H1 (cell line): ENCODE measurements around the gene SCN10A. TPM values are rescaled to one million over a fixed set of nuclear protein-coding genes. Genes with fewer than 3 reads are reported as not detected.

Experiments used
- polyA plus RNA-seq, 7 experiments: library from polyadenylated mRNA; depleted of rRNA in 3 of 7; stranded (reverse) in 5 of 7; unstranded in 2 of 7; fragments of >200 nt in 5 of 7; fragments of 200-250 nt in 2 of 7; gene quantifications; 1 replicate in 5 of 7; 2 replicates in 1 of 7; 4 replicates in 1 of 7; pipeline versions ENCODE4 v1.2.1 to v1.2.3, GENCODE V29; 2011 to 2013; ENCODE audit warnings: missing spikeins in 2 of 7, mixed read lengths in 2 of 7
- total RNA-seq: library from RNA; stranded (reverse); fragmentation: NEBNext Ultra II Directional; extraction: Animal tissue kit (Norgen Biotek cat#: 25700); gene quantifications from 2 replicates; pipeline ENCODE4 v1.2.1, GENCODE V29; 2021
- TF ChIP-seq, protein P1 (sequence below): IDR thresholded peaks from 2 replicates; pipeline ENCODE4 v1.6.1; 2012; ENCODE audit warnings: low read length, inconsistent platforms

Gene SCN10A
- total and polyA plus RNA-seq, 2 of the 8 experiments (the other 6 are each of a cell fraction or from before 2014, with no cell fraction given), result not detected

DNA sequence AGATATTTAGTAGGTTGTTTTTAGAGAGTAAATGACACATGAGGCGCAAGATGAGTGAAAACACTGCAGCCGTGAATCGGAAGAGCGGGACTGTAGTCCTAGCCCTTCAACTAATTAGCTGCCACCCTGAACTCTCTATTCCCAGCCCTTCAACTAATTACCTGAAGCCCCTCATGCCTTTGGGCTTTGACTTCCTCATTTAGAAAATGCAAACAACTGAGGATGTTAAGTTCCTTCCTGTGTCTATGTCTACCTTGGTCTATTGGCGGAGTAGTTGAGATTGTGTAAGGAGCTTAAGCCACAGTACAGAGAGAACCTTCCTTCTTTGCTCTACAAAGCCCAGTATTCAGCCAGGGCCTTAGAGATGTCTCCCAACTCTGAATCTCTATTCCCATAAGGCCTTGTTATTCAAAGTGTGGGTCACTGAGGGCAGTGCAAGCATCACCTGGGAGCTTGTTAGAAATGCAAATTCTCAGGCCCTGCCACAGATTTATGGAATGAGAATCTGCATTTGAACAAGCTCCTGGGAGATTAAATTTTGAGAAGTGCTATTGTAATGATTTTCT, 94.7 kb downstream of the SCN10A start (continued):
- TF ChIP-seq, protein P1, sequence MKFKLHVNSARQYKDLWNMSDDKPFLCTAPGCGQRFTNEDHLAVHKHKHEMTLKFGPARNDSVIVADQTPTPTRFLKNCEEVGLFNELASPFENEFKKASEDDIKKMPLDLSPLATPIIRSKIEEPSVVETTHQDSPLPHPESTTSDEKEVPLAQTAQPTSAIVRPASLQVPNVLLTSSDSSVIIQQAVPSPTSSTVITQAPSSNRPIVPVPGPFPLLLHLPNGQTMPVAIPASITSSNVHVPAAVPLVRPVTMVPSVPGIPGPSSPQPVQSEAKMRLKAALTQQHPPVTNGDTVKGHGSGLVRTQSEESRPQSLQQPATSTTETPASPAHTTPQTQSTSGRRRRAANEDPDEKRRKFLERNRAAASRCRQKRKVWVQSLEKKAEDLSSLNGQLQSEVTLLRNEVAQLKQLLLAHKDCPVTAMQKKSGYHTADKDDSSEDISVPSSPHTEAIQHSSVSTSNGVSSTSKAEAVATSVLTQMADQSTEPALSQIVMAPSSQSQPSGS, result no peak
